ENCODE data around the gene TRMT1. TPM values are rescaled to one million over a fixed set of nuclear protein-coding genes. Genes with fewer than 3 reads are reported as not detected.

The TRMT1 gene
- total RNA-seq, 1 experiment from 2014 or later: 42.6 TPM

- H3K27ac Mint-ChIP-seq (ENCODE audit: unreplicated experiment): no peak overlapping the region
- H3K4me1 ChIP-seq: peaks cover 16% of the 10 kb centered on the region
- H3K4me3 Mint-ChIP-seq (ENCODE audit: unreplicated experiment): no peak overlapping the region
- no peaks in the 10 kb centered on the region for H3K36me3 Mint-ChIP-seq (ENCODE audit: insufficient read depth, unreplicated experiment)
- H3K4me1 Mint-ChIP-seq (ENCODE audit: low read depth, unreplicated experiment): peaks cover 8% of the 10 kb centered on the region
- DNase-seq: no peak
- H3K27me3 ChIP-seq (replicated peaks; ENCODE audit: control insufficient read depth, insufficient read depth, low read length): no peaks in the 10 kb centered on the region
- ChIA-PET CTCF (interaction anchor here (1.1 to 2.1 kb wide), 5 partner anchors 26 to 103 kb away, joined by 3 to 6 read pairs (median 3); no protein-coding TSS in a partner anchor), POLR2A (interaction anchor here (0.5 to 0.6 kb wide), 2 partner anchors 105 to 210 kb away, joined by 3 to 4 read pairs; no protein-coding TSS in a partner anchor)
- no peaks in the 10 kb centered on the region for H3K9me3 Mint-ChIP-seq (ENCODE audit: unreplicated experiment)
- no peak for TF ChIP-seq CTCF (IDR thresholded peaks at IDR 0.05; ENCODE audit: insufficient read depth in 1 of 2, low read depth in 1 of 2, low read length in 1 of 2, severe bottlenecking in 1 of 2, unreplicated experiment in 1 of 2)
- no peak overlapping the region for H3K4me3 ChIP-seq (ENCODE audit: low read depth, low read length)
- intact Hi-C loops (cut with micrococcal nuclease; ENCODE audit: unreplicated experiment): no loop called here
- no peaks in the 10 kb centered on the region for H3K36me3 ChIP-seq (ENCODE audit: control insufficient read depth, insufficient read depth, low read length)
- H3K9me3 ChIP-seq: no peaks in the 10 kb centered on the region
- peaks cover 6% of the 10 kb centered on the region for H3K27me3 Mint-ChIP-seq (ENCODE audit: insufficient read depth, unreplicated experiment)
- BruUV-seq (replicated peaks): no TSS peak
Measured at GRCh38 chr19:13068085-13068846, 48.3 kb downstream of the TRMT1 start.

DNA sequence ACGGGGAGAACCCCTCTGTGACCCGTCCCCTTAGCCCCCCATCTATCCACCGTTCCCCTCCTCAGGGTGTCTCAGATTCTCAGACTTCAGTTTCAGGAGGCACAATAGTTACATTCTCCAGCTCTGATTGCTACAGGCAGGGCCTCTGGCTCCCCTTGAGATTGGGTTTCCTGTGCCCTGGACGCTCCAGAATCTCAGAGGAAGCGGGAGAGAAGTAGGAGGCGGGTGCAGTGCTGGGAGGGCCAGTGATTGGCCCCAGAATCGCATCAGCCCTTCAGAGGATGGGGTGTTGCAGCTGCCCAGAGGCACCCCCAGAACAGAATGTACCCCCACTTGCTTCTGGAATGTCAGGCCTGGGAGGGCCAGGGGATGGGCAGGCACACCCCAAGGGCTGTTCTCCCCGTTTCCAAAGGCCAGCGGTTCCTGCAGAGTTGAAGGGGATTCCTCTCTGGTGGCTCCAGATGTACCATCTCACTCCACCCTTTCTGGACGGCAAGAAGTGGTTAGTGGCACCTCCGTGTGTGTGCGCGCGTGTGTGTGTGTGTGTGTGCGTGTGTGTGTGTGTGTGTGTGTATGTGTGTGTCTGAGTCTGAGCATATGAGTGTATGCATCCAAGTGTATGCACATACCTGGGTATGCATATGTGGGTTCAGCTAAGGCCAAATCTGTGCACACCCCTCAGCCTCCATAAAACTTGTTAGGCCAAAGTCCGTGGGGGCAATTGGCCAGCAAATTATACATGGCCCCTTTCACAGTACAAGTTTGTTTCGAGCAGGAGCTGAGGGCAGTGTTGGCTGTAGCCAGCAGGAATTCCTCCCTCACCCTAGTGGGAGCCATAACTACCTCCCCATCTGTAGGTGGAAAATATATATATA, 49.4 kb downstream of the TRMT1 start:
- CTCF ChIA-PET: interaction anchor here (1.1 to 2.5 kb wide), 4 partner anchors 27 to 102 kb away, joined by 3 to 8 read pairs (median 5); no protein-coding TSS in a partner anchor
- H3K27me3 Mint-ChIP-seq (ENCODE audit: insufficient read depth, unreplicated experiment): peaks cover 8% of the 10 kb centered on the region
- Histone ChIP-seq H3K4me3 (ENCODE audit: low read depth, low read length) (no peak overlapping the region), H3K36me3 (ENCODE audit: control insufficient read depth, insufficient read depth, low read length) (no peaks in the 10 kb centered on the region), H3K4me1 (peaks cover 16% of the 10 kb centered on the region), H3K9me3 (no peaks in the 10 kb centered on the region), H3K27me3 (replicated peaks; ENCODE audit: control insufficient read depth, insufficient read depth, low read length) (no peaks in the 10 kb centered on the region)
- peaks cover 8% of the 10 kb centered on the region for H3K4me1 Mint-ChIP-seq (ENCODE audit: low read depth, unreplicated experiment)
- POLR2A ChIA-PET: interaction anchor here (0.5 to 0.6 kb wide), 2 partner anchors 104 to 211 kb away, joined by 3 to 4 read pairs; no protein-coding TSS in a partner anchor
- BruUV-seq (replicated peaks): no TSS peak
- no peaks in the 10 kb centered on the region for H3K36me3 Mint-ChIP-seq (ENCODE audit: insufficient read depth, unreplicated experiment)
- peak in 1 of 2 experiments; percentile 26 for DNase-seq
- no peak overlapping the region for H3K27ac Mint-ChIP-seq (ENCODE audit: unreplicated experiment)
- intact Hi-C loops (cut with micrococcal nuclease; ENCODE audit: unreplicated experiment): no loop called here
- H3K9me3 Mint-ChIP-seq (ENCODE audit: unreplicated experiment): no peaks in the 10 kb centered on the region
- TF ChIP-seq CTCF (IDR thresholded peaks at IDR 0.05; ENCODE audit: insufficient read depth in 1 of 2, low read depth in 1 of 2, low read length in 1 of 2, severe bottlenecking in 1 of 2, unreplicated experiment in 1 of 2): no peak
- H3K4me3 Mint-ChIP-seq (ENCODE audit: unreplicated experiment): no peak overlapping the region

DNA sequence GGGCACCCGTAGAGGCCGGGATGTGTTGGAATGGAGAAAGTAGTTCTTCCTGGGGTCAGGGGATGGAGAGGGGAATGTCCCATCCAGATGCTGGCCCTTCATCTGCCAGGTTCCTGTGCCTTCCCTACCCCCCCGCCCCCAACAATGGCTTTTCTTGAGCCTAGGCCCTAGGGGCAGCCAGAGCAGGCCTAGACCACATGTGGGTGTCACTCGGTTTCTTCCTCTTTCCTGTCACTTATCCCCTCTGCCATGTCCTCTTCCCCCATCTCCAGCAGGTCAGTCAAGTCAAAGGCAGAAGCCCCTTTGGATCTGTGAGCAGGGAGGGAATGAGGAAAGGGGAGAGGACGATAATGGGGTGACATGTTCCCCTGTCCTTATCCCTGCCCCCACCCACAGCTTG, 50.3 kb downstream of the TRMT1 start:
- no peak for TF ChIP-seq CTCF (IDR thresholded peaks at IDR 0.05; ENCODE audit: insufficient read depth in 1 of 2, low read depth in 1 of 2, low read length in 1 of 2, severe bottlenecking in 1 of 2, unreplicated experiment in 1 of 2)
- no peaks in the 10 kb centered on the region for H3K36me3 Mint-ChIP-seq (ENCODE audit: insufficient read depth, unreplicated experiment)
- H3K4me3 Mint-ChIP-seq (ENCODE audit: unreplicated experiment): no peak overlapping the region
- Histone ChIP-seq H3K27me3 (replicated peaks; ENCODE audit: control insufficient read depth, insufficient read depth, low read length) (peaks cover 3% of the 10 kb centered on the region), H3K36me3 (ENCODE audit: control insufficient read depth, insufficient read depth, low read length) (no peaks in the 10 kb centered on the region), H3K4me1 (peaks cover 16% of the 10 kb centered on the region), H3K9me3 (no peaks in the 10 kb centered on the region), H3K4me3 (ENCODE audit: low read depth, low read length) (no peak overlapping the region)
- no peak overlapping the region for H3K27ac Mint-ChIP-seq (ENCODE audit: unreplicated experiment)
- BruUV-seq (replicated peaks): no TSS peak
- H3K9me3 Mint-ChIP-seq (ENCODE audit: unreplicated experiment): no peaks in the 10 kb centered on the region
- CTCF ChIA-PET: interaction anchor here (2.5 kb wide), 1 partner anchor 89 kb away, joined by 8 read pairs; no protein-coding TSS in a partner anchor
- intact Hi-C loops (cut with micrococcal nuclease; ENCODE audit: unreplicated experiment): no loop called here
- H3K4me1 Mint-ChIP-seq (ENCODE audit: low read depth, unreplicated experiment): peaks cover 8% of the 10 kb centered on the region
- POLR2A ChIA-PET: no interaction called here
- DNase-seq: no peak
- H3K27me3 Mint-ChIP-seq (ENCODE audit: insufficient read depth, unreplicated experiment): peaks cover 8% of the 10 kb centered on the region
